HG02885 (cell line): ENCODE data around the gene ERC2.
A peak's percentile ranks its signal among the peaks of the same experiment; 100 is the strongest.

ENCODE experiments used
- ATAC-seq: cut with Tn5 transposase; IDR thresholded peaks from one replicate; pipeline ENCODE4 v1.9.1; 2021; ENCODE audit warnings: mild to moderate bottlenecking; ENCODE audit not compliant: unreplicated experiment, poor library complexity

The ERC2 gene

GRCh38 chr3:55647063-55647462 is 821.2 kb downstream of the ERC2 start:
- ATAC-seq = no peak

GRCh38 chr3:55646121-55646520 is 822.1 kb downstream of the ERC2 start:
- ATAC-seq = no peak

- ATAC-seq = no peak
Observed at GRCh38 chr3:55645422-55645821, 822.8 kb downstream of the ERC2 start.

- ATAC-seq = no peak
Observed at GRCh38 chr3:55643283-55643682, 825.0 kb downstream of the ERC2 start.

- ATAC-seq = no peak
Observed at GRCh38 chr3:55641964-55642363, 826.3 kb downstream of the ERC2 start.

- ATAC-seq = peak; percentile 57
Observed at GRCh38 chr3:55639896-55640765, 828.1 kb downstream of the ERC2 start.

- no peak for ATAC-seq
Observed at GRCh38 chr3:55639143-55639542, 829.1 kb downstream of the ERC2 start.

GRCh38 chr3:55637906-55638638 is 830.2 kb downstream of the ERC2 start:
- no peak for ATAC-seq

GRCh38 chr3:55636300-55637195 is 831.7 kb downstream of the ERC2 start:
- ATAC-seq = no peak

- ATAC-seq = no peak
Observed at GRCh38 chr3:55634345-55634744, 833.9 kb downstream of the ERC2 start.

- ATAC-seq = no peak
Observed at GRCh38 chr3:55633333-55633732, 834.9 kb downstream of the ERC2 start.

- no peak for ATAC-seq
Observed at GRCh38 chr3:55631766-55632331, 836.4 kb downstream of the ERC2 start.

- ATAC-seq = no peak
Observed at GRCh38 chr3:55630921-55631299, 837.4 kb downstream of the ERC2 start.

- no peak for ATAC-seq
Observed at GRCh38 chr3:55630280-55630920, 837.9 kb downstream of the ERC2 start.

GRCh38 chr3:55629432-55629831 is 838.8 kb downstream of the ERC2 start:
- no peak for ATAC-seq

- no peak for ATAC-seq
Observed at GRCh38 chr3:55626279-55626665, 842.0 kb downstream of the ERC2 start.

GRCh38 chr3:55624238-55624637 is 844.0 kb downstream of the ERC2 start:
- no peak for ATAC-seq

- no peak for ATAC-seq
Observed at GRCh38 chr3:55623786-55624185, 844.5 kb downstream of the ERC2 start.

GRCh38 chr3:55622733-55623132 is 845.5 kb downstream of the ERC2 start:
- ATAC-seq = no peak

GRCh38 chr3:55622116-55622515 is 846.2 kb downstream of the ERC2 start:
- ATAC-seq = no peak
